ENCODE data around the gene TIMM22.
A peak's percentile ranks its signal among the peaks of the same experiment; 100 is the strongest.
"Not testable (repeated sequence)": the region's sequence is repeated elsewhere in the genome, so short reads cannot be mapped to it uniquely, and the experiment has no call there.

The TIMM22 gene

GRCh38 chr17:996554-997344, at the start of gene TIMM22:
Gene TIMM22, plus strand, starts transcription at chr17:997129. Its CDS starts 14 bp downstream, at chr17:997143.
- peak; percentile 98 for DNase-seq

- no peak for DNase-seq
These were observed 48.6 kb upstream of the TIMM22 start for GRCh38 chr17:948284-948852.

DNA sequence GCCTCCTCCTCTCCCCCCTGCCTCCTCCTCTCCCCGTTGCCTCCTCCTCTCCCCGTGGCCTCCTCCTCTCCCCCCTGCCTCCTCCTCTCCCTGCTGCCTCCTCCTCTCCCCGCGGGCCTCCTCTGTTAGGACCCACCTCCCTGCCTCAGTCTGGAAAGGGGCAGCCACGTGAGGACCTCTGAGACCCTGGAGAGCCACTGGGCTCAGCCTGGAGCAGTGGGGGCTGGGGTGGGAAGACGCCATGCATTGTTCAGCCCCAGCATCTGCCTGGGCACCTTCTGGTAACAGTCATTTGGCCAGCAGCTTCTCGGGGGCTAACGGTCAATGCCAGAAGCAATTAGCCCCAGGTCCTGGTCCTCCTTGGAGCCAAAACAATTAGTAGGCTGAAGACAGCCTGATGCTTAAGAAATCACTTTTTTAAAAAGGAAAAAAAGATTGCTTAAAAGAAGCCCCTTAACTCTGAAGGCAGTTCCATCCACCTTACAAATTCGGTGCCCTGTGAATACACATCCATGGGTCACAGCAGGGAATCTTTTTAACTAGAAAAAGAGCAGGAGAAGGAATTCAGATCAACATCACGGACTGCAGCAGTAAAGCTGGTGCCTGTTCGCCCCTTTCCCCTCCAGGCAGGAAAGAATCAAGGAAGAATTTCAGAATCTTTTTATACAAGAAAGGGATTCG, 47.2 kb upstream of the TIMM22 start:
- DNase-seq = no peak

DNA sequence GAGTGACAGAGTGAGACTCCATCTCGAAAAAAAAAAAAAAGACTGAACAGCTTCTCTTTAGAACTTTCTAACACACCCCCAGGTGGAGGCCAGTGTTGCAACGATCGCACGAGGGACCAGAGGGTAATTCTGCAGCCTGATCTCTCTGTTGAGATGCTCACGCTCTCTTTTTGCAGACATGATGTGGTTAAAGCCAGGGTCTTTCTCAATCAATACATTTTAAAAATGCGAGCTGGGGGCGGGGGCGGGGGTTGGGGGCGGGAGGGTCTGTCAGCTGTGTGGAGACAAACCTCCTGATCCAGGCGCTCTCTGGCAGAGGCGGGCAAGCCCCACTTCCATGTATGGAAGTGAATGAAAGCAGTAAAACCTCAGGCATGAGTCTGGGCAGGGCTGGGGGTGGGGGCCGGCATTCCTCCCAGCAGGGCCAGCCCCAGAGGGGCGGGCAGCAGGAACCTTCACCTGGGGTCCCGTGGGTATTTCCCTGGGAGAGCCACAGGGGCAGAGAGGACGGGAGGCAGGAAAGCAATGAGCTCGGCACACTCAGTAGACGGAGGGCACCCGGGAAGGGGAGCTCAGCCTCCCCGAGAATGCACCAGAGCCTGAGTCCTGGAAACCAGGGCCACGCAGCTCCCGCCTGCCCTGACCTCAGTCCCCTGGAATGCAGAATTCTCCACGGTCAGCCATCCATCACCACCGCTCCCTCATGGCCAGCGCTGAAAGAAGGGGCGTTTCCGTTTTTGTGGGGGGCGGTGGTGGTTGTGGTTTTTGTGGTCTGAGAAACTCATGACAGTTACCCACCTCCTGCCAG, 45.4 kb upstream of the TIMM22 start:
- DNase-seq = no peak

- DNase-seq = not testable (repeated sequence)
These were observed 44.3 kb upstream of the TIMM22 start for GRCh38 chr17:952592-952991.

DNA sequence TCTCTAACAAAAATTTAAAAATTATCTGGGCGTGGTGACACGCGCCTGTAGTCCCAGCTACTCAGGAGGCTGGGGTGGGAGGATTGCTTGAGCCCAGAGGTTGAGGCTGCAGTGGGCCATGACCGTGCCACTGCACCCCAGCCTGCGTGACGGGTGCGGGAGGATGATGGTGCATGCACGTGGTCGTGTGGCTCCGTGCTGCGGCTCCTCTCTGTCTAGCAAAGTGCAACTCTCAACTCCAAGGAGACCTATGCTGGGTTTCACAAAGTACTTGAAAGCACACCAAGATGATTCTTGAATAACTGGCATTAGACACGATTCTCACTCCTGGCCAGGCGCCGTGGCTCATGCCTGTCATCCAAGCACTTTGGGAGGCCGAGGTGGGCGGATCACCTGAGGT, 43.2 kb upstream of the TIMM22 start:
- no peak for DNase-seq

DNA sequence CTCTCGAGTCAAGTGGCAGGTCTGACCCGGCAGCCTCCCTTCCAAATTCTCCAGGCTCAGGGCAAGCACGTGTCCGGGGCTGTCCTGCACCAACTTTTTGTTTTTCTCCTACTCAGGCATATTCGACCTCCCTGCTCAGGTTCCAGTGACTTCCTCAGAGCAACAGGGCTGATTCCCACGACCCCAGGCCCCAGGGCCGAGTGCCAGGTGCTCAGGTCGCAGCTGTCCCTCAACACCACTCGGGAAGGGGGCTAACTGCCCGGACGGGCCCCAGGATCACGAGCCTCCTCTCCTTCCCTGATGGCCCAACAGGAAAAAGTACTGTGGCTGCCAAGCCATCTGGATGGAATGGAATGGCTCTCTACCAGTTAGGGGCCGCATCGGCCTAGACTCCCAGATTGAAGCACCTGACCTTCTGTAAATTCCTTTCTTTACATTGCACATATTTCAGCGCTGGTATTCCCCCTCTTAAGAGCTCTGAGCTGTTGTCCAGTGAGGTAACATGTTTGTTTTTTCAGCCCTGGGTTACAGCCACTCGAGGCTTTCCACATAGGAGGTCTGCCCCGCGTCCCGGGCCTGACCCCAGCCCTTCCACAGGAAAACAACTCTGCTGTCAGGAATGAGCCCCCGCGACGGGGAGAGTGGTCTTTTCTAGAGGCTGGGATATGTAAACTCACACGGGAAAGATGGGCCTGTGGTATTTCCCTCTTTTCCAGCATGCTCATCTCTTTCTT, 42.3 kb upstream of the TIMM22 start:
- DNase-seq = no peak

- no peak for DNase-seq
These were observed 40.0 kb upstream of the TIMM22 start for GRCh38 chr17:956905-957304.

- DNase-seq = no peak
These were observed 39.0 kb upstream of the TIMM22 start for GRCh38 chr17:957856-958421.

DNA sequence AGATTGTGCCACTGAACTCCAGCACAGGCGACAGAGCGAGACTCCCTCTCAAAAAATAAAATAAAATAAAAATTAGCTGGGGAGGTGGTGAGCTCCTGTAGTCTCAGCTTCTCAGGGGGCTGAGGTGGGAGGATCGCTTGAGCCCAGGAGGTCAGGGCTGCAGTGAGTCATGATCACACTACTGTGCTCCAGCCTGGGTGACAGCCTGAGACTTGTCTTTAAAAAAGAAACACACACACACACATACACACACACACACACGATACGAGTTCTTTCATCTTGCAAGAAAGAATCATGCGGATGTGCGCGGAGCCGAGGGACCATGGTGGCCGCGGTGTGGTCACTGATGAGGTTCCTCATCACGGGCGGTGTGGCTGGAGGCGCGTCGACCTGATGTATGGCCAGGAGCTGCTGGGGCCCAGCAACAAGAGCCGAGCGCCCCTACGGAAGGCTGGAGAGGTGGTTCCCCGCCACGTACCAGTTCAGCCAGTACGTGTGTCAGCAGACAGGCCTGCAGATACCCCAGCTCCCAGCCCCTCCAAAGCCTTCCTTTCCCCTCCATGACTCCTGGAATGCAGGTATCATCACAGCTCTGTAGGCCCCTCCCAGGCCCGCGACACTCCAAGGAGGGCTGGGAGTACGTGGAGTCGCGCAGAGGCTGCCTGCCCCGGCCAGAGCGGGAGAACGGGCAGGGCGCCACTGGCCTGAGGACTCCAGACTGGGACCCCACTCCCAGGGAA, 38.0 kb upstream of the TIMM22 start:
- no peak for DNase-seq

- DNase-seq = no peak
These were observed 34.8 kb upstream of the TIMM22 start for GRCh38 chr17:962166-962565.

DNA sequence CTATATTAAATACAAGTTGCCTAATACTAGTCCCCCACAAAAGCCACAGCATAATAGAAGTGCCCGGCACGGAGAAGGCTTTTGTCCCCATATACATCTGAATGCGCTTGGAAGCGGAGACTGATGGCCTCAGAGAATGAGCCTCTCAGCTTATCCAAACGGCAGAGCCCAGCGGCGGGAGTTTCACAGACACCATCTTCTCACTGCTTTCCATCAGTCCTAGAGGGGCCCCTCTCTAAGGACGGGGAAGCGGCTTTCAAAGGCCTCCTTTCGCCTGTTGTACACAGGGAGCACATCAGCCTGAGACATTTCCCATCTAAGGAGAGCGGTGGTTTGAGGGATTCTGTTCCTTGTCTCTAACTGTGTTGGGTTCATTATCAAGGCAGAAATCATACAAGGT, 34.3 kb upstream of the TIMM22 start:
- no peak for DNase-seq

DNA sequence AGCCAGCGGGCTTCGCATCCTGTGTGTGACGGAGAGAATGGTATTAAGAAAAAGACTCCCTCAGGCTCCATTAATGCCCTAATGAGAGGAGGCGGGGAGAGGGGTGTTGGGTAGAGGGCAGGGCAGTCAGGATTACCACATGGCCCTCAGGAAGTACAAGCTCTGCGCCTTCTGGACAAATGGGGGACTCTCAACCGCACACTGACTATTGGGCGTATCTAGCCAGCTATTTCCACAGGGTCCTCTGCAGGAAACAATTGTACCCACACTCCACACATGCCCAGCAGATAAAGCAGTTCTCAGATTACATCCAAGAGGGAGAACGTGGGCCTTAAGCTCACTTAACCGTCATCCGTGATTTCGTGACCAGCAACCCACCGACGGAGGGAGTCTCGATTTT, 32.1 kb upstream of the TIMM22 start:
- no peak for DNase-seq

GRCh38 chr17:965311-965989, 31.5 kb upstream of the TIMM22 start:
- DNase-seq = no peak

DNA sequence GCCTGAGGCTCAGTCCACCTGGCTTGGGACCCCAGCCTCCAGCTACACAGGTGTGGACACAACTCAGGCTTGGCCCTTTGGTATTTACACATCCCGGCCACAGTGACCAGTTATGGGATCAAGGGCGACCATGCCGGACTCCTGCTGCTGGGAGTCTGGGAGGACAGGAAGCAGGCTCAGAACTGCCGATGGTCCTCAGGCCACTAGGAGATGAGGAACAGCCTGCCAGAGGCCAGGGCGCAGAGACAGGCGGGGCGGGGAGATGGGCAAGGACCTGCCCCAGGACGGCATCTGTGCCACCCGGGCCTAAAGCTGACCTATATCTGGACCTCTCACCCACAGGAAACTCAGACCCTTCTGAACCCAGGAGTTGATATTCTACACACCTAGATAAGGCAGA, 29.8 kb upstream of the TIMM22 start:
- no peak for DNase-seq

DNA sequence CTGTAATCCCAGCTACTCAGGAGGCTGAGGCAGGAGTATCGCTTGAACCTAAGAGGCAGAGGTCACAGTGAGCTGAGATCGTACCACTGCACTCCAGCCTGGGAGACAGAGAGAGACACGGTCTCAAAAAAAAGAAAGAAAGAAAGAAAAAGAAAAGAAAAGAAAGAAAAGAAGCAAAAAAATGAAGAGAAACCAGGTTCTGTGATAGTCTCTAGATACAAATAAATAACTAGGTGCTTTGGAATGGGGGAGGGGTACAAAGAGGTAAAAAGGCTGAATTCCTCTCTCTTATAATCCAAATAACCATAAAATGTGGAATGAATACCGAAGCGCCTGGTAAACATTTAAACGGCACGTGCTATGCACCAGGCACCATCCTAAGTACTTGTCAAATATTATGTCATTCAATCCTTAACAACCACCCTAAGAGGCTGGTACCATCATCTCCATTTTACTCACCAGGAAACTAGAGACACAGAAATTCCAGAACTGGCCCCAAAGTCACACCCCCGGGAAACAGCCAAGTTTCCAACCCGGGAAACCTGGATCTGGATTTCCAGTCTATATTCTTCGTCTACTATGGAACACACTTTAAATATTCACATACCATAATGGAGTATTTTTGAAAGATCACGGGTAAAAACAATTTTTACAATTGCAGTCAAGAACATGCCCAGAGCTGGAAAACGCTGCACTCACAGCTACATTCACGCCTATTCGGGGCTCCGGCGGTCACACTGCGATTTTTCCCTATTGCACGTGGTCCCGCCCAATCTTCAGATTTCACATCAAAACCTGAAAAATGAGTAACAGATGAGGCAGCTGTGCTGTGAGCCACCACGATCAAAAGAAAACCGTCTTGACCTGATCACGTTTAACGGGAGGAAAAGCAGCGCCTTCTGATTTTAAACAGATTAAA, 27.9 kb upstream of the TIMM22 start:
- DNase-seq = no peak

- no peak for DNase-seq
These were observed 27.0 kb upstream of the TIMM22 start for GRCh38 chr17:969811-970355.

DNA sequence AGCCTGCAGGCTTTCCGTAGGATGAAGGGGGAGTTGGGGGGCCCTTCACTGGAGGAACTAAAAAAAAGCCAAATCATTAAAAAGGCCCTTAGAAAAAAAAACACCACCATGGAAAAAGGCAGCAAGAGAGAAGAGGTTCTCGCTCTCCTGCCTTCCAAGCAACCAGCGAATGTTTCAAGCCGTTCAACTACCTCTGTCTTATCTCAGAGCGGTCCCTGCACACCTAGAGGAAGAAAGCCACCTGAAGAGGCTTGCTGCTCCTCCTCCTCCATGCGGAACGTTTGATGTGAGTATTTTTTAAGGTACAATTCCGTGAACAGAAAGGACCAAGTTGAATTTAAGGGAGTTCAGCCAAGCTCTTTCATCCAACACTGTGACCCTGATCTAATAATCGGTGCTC, 26.6 kb upstream of the TIMM22 start:
- no peak for DNase-seq

- not testable (repeated sequence) for DNase-seq
These were observed 25.1 kb upstream of the TIMM22 start for GRCh38 chr17:971861-972260.
